Neuron (in vitro differentiated cells): ENCODE results near the gene AMTN.
"Not testable (repeated sequence)": the region's sequence is repeated elsewhere in the genome, so short reads cannot be mapped to it uniquely, and the experiment has no call there.

Experiments used
- H2AFZ ChIP-seq: one replicate; pipeline ENCODE4 v1.6.1; 2013; ENCODE audit warnings: low read depth, mild to moderate bottlenecking, inconsistent platforms, low read length, moderate library complexity
- H3K27me3 ChIP-seq: one replicate; pipeline ENCODE4 v1.6.1; 2013; ENCODE audit warnings: low read length; ENCODE audit not compliant: insufficient read depth
- H3K36me3 ChIP-seq: one replicate; pipeline ENCODE4 v1.6.1; 2013; ENCODE audit warnings: low read length; ENCODE audit not compliant: insufficient read depth
- H3K4me1 ChIP-seq: one replicate; pipeline ENCODE4 v1.6.1; 2013; ENCODE audit warnings: low read length; ENCODE audit not compliant: insufficient read depth
- H3K4me3 ChIP-seq: 2 replicates; pipeline ENCODE4 v1.5.1; 2013; ENCODE audit warnings: mild to moderate bottlenecking, low read length, moderate library complexity
- H3K9me3 ChIP-seq: one replicate; pipeline ENCODE4 v1.6.1; 2013; ENCODE audit warnings: low read length

Gene AMTN

GRCh38 chr4:70530997-70531396 is 12.6 kb downstream of the AMTN start:
- Histone ChIP-seq H3K4me1 (no peaks in the 10 kb centered on the region), H3K27me3 (no peaks in the 10 kb centered on the region), H2AFZ (no peak overlapping the region), H3K4me3 (no peak overlapping the region), H3K36me3 (no peaks in the 10 kb centered on the region), H3K9me3 (peaks cover under 1% of the 10 kb centered on the region)

- no peak overlapping the region for H3K4me3 ChIP-seq
- H3K27me3 ChIP-seq = no peaks in the 10 kb centered on the region
- peaks cover 2% of the 10 kb centered on the region for H3K9me3 ChIP-seq
- no peaks in the 10 kb centered on the region for H3K36me3 ChIP-seq
- H2AFZ ChIP-seq = no peak overlapping the region
- no peaks in the 10 kb centered on the region for H3K4me1 ChIP-seq
These were observed 13.6 kb downstream of the AMTN start for GRCh38 chr4:70531981-70532380.

GRCh38 chr4:70533211-70533610 is 14.8 kb downstream of the AMTN start:
- Histone ChIP-seq H3K4me3 (no peak overlapping the region), H2AFZ (no peak overlapping the region), H3K36me3 (no peaks in the 10 kb centered on the region), H3K27me3 (no peaks in the 10 kb centered on the region), H3K9me3 (peaks cover 2% of the 10 kb centered on the region), H3K4me1 (no peaks in the 10 kb centered on the region)

- H3K27me3 ChIP-seq = no peaks in the 10 kb centered on the region
- no peaks in the 10 kb centered on the region for H3K4me1 ChIP-seq
- H3K4me3 ChIP-seq = no peak overlapping the region
- no peaks in the 10 kb centered on the region for H3K36me3 ChIP-seq
- H2AFZ ChIP-seq = no peak overlapping the region
- H3K9me3 ChIP-seq = peaks cover 2% of the 10 kb centered on the region
These were observed 15.4 kb downstream of the AMTN start for GRCh38 chr4:70533791-70534190.

DNA sequence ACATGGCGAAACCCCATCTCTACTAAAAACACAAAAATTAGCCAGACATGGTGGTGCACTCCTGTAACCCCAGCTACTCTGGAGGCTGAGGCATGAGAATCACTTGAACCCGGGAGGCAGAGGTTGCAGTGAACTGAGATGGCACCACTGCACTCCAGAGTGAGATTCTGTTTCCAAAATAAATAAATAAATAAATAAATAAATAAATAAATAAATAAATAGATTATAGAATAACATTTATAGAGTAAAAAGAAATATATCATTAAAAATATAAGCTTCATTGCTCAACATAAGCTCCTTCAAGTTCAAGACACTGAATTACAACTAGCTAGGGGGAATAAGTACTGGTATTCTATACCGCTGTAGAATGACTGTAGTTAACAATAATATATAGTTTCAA is 16.5 kb downstream of the AMTN start:
- H3K4me3 ChIP-seq, H3K4me1 ChIP-seq, H3K27me3 ChIP-seq, H3K36me3 ChIP-seq, H3K9me3 ChIP-seq, H2AFZ ChIP-seq: not testable (repeated sequence)

DNA sequence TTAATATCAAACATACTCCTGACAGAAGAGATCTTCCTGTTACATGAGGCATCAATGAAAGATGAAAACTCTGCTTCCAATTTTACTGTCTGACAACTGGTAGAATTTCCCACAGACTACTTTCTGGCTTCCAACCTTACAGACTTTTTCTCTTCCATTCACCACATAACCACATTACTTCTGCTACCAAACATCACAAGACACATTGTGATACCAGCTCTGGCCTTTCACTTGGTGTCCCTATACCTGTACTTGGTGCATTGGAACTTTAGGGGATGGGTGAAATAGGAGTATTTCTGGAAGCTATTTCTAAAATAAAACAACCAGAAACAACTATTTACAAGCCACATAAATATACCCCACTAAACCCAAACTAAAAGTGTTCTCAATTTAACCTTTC is 20.5 kb downstream of the AMTN start:
- Histone ChIP-seq H3K27me3 (no peaks in the 10 kb centered on the region), H3K36me3 (no peaks in the 10 kb centered on the region), H3K4me1 (no peaks in the 10 kb centered on the region), H3K4me3 (no peak overlapping the region), H3K9me3 (peaks cover 2% of the 10 kb centered on the region), H2AFZ (no peak overlapping the region)

- Histone ChIP-seq H3K36me3 (no peaks in the 10 kb centered on the region), H3K4me3 (no peak overlapping the region), H3K4me1 (no peaks in the 10 kb centered on the region), H3K27me3 (no peaks in the 10 kb centered on the region), H2AFZ (no peak overlapping the region), H3K9me3 (no peaks in the 10 kb centered on the region)
These were observed 26.0 kb downstream of the AMTN start for GRCh38 chr4:70544279-70544868.

- Histone ChIP-seq H3K36me3 (no peaks in the 10 kb centered on the region), H3K9me3 (no peaks in the 10 kb centered on the region), H3K27me3 (no peaks in the 10 kb centered on the region), H3K4me3 (no peak overlapping the region), H3K4me1 (no peaks in the 10 kb centered on the region), H2AFZ (no peak overlapping the region)
These were observed 38.5 kb downstream of the AMTN start for GRCh38 chr4:70556856-70557255.

DNA sequence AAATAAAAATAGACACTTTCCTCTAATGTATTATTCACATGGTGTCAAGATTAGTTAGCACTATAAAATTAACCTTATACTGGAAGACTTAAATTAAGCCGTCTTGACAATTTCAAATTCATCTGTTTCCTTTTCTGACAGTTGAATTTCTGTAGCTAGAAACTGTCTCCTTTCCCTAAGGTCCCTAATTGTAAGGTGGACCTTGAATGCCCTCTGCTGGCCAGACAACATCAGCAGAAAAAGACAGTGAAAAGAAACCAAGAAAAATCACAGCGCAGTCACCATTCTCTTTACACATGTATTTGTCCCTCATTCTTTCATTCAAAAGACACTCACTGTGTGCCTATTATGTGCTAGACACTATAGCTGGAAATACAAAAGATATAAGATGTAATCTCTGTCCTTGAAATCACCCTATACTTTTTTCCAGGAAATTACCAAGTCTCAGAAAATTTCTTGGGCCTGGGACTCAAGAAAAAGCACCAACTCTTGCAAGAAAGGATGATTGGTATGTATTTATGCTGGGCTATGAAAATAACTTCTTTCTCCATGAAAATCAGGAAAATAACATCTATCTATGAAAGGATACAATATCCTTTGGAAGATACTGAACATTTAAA is 41.0 kb downstream of the AMTN start:
- Histone ChIP-seq H3K4me1 (no peaks in the 10 kb centered on the region), H3K4me3 (no peak overlapping the region), H2AFZ (peak overlapping the region; percentile 47), H3K36me3 (no peaks in the 10 kb centered on the region), H3K9me3 (no peaks in the 10 kb centered on the region), H3K27me3 (no peaks in the 10 kb centered on the region)

GRCh38 chr4:70559924-70560323 is 41.6 kb downstream of the AMTN start:
- Histone ChIP-seq H3K27me3 (no peaks in the 10 kb centered on the region), H3K4me3 (no peak overlapping the region), H3K4me1 (no peaks in the 10 kb centered on the region), H3K36me3 (no peaks in the 10 kb centered on the region), H3K9me3 (no peaks in the 10 kb centered on the region), H2AFZ (peak overlapping the region; percentile 47)

DNA sequence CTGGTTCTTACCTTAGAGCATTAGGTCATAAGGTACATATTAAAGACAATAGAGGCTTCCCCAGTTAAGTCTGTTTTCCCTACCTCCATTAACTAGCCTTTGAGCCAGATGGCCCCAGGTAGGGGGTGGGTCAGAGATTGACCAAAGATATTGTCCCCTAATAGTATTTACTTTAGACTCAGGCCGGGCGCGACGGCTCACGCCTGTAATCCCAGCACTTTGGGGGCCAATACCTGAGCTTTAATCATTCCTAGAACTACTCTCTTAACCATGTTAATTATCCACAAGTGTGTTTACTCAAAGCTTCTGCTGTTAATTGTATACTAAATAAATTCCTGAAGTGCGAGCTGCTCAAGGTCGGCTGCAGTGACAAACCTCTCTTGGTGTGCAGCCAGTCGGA is 45.7 kb downstream of the AMTN start:
- Histone ChIP-seq H3K27me3 (no peaks in the 10 kb centered on the region), H3K9me3 (no peaks in the 10 kb centered on the region), H2AFZ (no peak overlapping the region), H3K36me3 (no peaks in the 10 kb centered on the region), H3K4me1 (no peaks in the 10 kb centered on the region), H3K4me3 (no peak overlapping the region)

- no peaks in the 10 kb centered on the region for H3K9me3 ChIP-seq
- H3K36me3 ChIP-seq = no peaks in the 10 kb centered on the region
- no peak overlapping the region for H2AFZ ChIP-seq
- no peak overlapping the region for H3K4me3 ChIP-seq
- H3K4me1 ChIP-seq = no peaks in the 10 kb centered on the region
- H3K27me3 ChIP-seq = no peaks in the 10 kb centered on the region
These were observed 52.4 kb downstream of the AMTN start for GRCh38 chr4:70570796-70571195.

GRCh38 chr4:70571772-70572171 is 53.4 kb downstream of the AMTN start:
- Histone ChIP-seq H3K4me3 (no peak overlapping the region), H3K27me3 (no peaks in the 10 kb centered on the region), H3K36me3 (no peaks in the 10 kb centered on the region), H3K4me1 (no peaks in the 10 kb centered on the region), H2AFZ (no peak overlapping the region), H3K9me3 (no peaks in the 10 kb centered on the region)

GRCh38 chr4:70575964-70576363 is 57.6 kb downstream of the AMTN start:
- H3K27me3 ChIP-seq = no peaks in the 10 kb centered on the region
- H3K4me1 ChIP-seq = no peaks in the 10 kb centered on the region
- no peak overlapping the region for H2AFZ ChIP-seq
- H3K36me3 ChIP-seq = no peaks in the 10 kb centered on the region
- no peak overlapping the region for H3K4me3 ChIP-seq
- H3K9me3 ChIP-seq = no peaks in the 10 kb centered on the region
